Stimulated activated CD8-positive, alpha-beta memory T cell treated with anti-CD3 and anti-CD28 coated beads, Interleukin-4, amount 100 ng/mL, for 24 hours (primary cell): Measurements from ENCODE around the gene SUSD1.

Source experiments
- DNase-seq: peaks from one replicate; pipeline ENCODE4 v3.0.0-alpha.2; 2020; ENCODE audit warnings: low read depth

The SUSD1 gene

DNA sequence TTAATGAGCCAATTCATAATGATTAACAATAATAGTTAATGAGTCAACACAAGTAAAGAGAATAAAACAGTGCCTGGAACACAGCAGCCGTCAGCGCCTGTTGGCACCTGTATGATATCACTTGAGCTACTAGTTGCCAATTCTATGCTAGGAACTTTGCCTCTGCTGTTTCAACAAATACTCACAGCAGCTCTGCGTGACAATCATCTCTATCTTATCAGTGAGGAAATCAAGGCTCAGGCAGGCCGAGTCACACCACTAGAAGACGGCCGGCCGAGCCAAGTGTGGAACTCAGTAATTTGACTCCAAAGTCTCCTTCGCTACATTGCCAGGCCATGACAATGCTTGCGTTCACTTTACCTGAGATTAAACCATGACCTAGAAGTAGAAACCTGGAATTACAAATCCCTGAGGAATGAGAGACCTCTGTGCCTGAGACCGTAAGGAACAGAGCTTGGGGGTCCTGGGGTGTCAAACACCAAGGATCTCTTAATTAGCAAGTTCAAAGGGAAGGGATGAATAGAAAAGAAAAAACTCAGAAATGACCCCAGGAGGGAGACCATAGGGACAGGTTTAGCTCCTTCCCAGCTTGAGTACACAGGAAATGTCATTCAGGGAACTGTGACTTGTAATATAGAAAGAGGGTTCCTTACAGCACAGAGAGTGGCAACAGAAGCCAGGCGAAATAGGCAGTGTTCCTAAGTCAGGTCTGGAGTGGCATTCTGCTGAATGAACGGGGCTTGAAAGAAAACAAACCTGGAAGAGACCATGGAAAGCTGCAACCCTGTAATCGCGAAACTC is 109.1 kb downstream of the SUSD1 start:
- DNase-seq, result no peak

DNA sequence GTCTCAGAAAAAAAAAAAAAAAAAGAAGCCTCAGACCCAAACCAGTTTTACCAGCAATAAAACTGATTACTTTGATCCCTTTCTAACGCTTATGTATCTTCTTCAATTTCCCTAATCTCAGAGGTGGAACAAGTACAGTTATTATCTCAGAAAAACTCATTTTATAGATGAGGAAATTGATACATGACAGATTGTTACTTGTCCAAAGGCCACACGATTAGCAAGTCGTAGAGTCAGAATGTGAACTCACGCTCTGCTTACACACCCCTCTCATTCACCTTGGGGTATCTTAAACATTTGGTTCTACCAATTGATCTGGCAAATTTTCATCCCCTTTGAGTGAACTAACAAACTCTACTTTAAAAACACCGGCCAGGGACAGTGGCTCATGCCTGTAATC is 110.2 kb downstream of the SUSD1 start:
- no peak for DNase-seq

DNA sequence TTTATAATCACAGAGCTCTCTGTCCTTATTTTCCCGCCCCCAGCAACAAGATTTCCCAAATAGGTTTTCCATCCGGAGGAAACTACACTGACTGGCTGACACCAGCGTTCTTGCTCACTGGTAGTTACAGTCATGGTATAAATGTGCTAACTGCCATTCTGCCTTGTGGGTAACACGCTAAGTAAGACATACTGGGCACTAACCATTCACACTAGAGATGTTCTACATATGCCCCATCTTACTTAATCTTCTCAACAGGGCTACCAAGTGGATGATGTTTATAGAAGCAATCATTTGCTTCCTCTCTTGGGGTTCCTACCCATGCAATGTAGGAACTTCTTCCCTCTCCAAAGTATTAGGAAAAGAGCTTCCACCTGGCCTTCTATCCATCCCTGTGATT is 111.5 kb downstream of the SUSD1 start:
- DNase-seq, result no peak

DNA sequence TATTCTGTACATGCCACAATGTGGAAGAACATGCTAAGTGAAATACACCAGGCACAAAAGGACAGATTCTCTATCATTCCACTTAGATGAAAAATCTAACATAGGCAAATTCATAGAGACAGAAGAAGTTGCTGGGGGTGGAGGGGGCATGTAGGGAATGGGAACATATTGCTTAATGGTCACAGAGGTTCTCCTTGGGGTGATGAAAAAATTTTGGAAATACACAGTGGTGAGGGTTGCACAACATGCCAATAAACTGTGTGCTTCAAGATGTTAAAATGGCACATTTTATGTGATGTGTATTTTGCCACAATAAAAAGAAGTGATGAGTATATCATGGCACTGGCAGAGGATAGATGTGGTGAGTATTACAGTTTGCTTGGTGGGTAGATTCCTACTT is 111.9 kb downstream of the SUSD1 start:
- no peak for DNase-seq

DNA sequence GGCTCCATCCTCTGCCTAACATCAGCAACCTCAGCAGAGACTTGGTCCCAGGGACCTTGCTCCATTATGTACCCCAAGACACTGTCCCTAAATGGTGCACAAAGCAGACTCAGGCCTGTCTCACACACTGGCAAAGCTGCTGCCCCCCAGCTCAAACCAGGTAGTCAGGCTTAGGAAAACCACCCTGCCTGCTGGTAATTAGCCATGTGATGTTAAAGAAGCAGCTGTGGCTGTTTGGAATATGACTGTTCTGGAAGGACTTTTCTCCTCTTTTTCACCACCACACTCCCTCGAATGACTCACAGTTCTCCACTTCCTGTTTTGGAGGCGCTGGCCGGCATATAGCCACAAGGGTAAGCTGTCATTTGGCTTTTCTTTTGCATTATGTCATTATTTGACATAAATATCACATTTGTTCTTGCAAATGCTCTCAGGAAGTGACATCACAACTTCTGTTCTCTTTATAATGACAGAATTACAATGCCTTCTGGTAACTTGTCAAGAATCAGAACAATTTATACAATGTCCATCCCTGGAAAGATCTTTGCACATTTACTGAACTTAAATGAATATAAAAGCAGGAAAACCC is 113.9 kb downstream of the SUSD1 start:
- DNase-seq, result peak; percentile 12

DNA sequence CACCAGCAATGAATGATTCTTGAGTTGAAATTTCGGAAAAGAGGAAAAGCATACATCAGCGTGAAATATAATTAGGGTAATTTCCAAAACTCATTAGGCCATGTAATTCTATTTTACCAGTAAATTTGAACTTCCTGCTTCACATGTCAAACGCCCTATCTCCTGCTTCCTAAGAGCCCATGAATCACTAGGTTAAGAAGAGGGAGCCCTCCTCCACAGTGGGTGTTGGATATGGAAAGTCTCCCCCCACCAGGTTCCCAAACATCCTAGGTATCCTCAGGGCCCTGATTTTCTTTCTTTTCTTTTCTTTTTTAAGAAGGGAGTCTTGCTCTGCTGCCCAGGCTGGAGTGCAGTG is 115.2 kb downstream of the SUSD1 start:
- no peak for DNase-seq

DNA sequence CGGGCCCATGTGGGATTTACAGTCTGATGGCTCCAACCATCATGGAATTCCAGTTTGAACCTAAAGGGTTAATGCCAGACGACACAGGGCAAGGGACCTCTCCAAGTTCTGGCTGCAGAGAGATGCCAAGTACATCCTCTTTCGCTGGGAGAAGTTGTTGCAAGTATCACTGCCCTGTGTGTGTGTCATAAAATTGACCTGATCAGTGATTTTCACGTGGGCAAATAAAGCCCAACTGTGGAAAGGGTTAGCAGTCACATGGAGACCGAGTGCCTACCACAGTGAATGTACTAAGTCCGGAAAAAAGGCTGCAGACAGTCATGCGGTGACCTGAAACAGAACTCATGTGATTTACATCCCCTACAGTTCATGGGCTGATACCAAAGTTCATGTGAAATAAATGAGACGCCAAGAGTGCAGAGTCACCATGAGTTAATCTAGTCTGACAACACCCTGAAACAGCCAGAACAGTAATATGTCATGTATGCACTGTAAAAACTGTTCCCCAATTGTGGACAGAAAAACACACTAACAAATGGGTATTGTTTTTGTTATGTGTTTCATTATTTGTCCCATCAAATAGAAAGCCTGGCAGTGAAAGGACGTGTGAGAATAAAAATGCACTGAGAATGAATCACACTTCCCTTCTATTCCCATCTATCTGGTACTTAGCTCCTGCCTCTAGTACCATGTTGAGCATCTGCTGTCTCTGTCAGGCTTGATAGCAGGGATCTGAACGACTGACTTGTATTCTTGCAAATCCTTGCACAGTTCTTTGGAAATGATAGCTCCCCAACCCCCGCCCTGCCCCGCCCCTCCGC is 115.7 kb downstream of the SUSD1 start:
- DNase-seq, result no peak

DNA sequence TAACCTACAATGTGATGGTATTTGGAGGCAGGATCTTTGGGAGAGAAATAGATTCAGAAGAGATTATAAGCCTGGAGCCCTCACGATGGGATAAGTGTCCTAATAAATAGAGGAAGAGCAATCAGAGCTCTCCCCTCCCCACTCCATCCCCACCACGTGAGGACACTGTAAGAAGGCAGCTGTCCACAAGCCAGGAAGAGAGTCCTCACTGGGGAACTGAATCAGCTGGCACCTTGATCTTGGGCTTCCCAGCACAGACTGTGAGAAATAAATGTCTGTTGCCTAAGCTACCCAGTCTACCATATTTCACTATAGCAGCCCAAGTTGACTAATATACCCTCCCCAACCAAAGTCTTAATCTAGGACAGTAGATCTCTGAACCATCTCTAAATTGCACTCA is 118.1 kb downstream of the SUSD1 start:
- no peak for DNase-seq

DNA sequence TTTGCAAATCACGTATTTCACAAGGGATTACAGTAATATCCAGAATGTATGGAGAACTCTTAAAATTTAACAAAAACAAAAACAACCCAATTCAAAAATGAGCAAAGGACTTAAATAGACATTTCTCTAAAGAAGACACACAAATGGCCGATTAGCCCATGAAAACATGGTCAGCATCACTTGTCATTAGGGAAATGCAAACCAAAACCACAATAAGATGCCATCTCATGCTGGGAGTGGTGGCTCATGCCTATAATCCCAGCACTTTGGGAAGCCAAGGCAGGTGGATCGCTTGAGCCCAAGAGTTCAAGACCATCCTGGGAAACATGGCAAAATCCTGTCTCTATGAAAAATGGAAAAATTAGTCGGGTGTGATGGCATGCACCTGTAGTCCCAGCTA is 120.2 kb downstream of the SUSD1 start:
- DNase-seq, result no peak

DNA sequence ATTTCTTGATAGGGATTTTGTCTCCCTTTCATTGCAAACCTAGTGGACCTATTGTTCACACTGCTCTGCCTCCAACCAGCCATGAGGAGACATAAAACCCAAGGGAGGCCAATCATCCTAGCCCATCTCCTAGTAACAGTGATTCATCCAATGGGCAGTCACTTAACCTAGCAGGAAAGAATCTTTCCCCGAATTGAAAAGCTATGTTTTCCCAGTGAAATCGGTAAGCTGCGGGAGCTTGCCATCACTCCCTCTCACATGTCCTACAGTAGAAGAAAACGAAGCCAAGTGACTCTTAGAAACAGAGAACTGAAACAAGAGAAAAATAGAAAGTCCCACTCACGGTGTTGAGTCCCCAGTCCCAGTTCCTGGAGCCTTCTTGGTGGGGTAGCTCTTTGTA is 123.3 kb downstream of the SUSD1 start:
- no peak for DNase-seq

DNA sequence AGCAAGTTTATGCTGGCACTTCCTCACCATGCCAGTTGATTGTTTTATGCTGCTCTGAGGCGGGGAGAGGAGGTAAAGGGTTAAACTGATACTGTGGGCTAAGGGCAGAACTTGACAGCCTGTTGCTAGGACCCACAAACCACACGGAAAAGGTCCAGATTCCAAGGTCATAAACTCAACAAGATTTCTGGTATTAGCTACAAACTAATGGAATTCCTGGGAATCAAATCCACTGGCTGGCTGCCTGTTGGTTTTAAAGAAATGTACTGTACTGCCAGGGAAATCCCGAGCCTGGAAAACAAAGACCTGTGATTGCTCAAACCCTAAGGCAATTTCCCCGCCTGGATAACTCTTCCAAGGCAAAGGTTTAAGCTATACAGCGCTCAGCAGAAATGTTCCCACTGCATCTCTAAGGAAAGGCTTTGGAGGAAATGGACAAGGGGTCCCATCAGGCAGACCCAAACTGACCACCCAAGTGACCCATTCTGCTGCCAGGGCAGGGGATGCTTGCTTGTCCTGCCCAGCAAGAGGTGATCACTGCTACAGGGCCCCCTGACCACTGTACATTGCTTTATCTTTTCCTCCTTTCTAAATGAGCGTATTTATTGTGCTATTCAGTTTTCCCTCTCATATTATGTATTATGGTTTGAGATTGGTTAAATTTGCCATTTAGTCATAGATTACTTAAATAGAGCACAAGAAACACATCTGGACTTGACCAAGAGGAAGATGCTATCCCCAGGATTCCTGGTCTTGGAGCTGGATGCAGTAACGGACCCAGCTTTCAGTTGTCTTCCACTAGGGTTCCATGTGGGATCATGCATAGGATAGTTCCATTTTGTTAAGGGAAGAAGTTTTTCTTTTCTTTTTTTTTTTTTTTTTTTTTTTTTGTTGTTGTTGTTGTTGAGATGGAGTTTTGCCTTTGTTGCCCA is 124.3 kb downstream of the SUSD1 start:
- no peak for DNase-seq

DNA sequence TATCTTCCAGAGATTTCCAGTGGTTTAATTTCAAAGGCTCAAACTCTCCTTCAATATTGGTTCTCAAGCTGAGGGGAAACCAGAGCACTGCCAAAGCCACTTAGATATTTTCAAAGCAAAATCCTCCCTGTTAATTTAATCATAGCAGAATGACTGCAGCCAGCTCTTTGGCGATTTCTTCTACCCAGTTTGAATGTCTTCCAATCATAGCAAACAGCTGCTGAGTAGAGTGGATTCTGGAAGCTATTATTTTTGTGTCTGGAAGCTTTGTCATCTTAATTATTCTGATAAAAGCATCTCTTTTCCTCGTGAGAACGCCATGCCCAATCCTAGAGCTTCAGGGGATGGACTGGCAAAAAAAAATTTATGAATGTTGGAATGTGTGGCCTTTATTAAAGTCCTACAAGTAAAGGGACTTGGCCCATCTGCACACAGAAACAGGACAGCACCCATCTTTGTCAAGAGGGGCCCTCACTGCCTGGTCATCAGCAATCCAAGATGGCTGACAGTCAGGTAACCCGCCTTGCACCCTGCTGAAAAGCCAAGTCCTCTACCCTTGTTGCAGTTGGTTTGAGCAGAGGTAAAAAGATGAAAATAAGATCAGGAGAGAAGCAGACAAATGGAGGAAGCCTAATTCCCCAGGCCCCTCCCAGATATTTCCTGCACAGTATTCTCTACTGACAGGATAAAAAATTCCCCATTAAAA is 125.1 kb downstream of the SUSD1 start:
- DNase-seq, result no peak

DNA sequence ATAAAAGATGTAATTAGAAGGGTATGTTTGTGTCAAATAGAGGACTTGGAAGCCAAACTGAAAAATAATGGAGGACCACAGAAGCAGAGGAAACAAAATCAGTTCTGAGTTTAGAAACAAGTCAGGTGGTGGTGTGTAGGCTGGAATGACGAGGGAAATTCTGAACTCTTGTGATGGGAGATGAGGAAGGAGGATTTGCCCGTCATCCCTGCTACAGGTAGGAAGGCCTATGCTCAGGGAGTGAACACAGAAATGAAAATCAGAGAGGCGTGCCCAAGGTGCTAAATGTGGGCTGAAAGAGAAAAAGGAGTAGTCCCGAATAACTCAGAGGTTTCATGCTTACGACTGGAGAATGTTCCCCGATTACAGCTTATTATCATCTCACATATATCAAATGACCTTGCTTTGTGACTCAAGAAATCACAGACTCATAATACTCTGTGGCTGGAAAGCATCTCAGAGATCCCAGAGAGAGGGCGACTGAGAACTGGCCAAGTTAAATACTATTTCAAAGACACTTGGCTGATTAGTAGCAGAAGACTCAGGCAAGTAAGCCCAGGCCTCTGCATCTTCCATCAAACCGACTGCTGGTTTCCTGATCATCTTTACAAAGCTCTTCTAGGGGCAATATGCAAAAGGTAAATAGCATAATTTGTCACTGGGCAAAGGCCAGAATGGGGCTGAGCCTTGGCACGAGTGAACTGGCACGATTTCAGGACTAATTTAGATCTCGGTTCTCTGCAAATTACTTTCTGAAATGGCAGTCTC is 126.0 kb downstream of the SUSD1 start:
- DNase-seq, result no peak

DNA sequence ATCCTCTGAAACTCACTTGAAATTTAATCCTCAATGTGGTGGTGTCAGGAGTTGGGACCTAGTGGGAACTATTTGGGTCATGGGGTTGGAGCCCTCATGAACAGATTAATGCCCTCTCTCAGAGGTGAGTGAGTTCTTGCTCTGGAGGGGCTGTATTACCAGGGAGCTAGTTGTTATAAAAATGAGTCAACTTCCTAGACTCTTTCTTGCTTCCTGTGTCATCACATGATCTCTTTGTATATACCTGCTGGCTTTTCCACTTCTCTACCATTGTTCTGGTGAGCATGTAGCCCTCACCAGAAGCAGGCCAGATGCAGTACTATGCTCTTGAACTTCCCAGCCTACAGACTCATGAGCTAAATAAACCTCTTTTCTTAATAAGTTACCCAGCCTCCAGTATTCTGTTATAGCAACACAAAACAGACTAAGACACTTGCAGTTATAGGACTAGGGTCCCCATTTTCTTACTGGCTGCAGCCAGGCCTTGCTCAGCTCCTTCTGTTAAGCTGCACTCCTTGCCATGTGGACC is 127.5 kb downstream of the SUSD1 start:
- no peak for DNase-seq

DNA sequence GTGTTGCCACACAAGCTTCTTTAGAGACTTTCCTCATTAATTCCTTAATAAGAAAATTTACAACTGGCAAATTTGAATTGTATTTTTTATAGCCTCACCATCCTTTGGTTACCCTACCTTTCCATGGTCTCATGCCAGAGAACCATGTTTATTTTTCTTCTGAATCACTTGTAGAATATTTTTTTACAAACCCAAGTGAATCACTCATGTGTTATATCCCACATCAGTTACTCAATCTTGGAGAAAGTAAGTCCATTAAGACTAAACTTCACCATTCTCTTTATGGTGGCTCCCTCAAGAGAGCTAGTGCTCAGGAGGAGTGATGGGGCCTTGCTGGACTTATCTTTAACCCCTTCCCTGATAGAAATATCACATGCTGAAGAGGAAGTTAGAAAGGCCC is 128.9 kb downstream of the SUSD1 start:
- no peak for DNase-seq

DNA sequence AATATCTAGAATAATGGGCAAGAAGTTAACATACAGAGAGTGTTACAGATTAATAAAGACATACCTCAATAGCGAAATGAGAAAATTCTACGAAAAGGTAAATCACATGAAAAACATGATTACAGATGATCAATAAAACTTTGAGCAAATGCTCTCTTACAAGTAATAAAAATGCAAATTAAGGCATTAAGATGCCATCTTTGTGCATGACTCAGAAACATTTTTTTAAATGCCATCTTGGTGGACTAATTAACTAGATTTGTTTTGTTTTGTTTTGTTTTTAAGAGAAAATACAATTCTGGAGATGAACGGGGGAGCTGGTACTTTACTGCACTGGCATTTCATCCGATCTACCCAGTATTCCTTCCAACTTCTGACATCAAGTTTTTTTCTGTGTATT is 130.2 kb downstream of the SUSD1 start:
- DNase-seq, result no peak

DNA sequence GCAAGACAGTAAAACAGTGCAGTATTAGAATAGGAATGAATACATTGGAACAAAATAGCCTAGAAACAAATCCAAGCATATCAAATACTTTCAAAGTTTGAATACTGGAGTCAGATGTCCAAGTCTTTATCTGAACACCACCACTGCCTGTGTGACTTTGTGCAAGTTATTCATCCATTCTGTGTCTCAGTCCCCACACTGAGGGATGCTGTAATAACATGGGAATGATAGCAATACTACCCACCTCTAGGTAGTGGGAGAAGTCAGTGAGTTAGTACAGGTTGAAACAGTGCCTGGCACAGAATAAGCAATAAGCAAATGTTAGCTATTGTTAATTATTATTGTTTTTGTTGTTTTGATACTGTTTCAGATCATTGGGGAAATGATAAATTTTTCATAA is 130.9 kb downstream of the SUSD1 start:
- no peak for DNase-seq

DNA sequence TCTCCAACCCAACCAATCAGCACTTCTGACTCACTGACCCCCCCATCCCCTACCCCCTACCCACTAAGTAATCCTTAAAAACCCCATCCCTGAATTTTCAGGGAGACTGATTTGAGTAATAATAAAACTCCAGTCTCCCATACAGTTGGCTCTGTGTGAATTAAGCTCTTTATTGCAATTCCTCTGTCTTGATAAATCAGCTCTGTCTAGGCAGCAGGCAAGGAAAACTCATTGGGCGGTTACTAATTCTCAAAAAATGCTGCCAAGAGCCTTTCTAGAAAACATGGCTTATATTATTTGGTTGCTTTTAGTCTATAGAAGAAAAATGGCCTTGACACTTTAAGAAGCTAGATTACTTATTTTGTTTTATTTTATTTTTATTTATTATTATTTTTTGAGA is 131.7 kb downstream of the SUSD1 start:
- no peak for DNase-seq

DNA sequence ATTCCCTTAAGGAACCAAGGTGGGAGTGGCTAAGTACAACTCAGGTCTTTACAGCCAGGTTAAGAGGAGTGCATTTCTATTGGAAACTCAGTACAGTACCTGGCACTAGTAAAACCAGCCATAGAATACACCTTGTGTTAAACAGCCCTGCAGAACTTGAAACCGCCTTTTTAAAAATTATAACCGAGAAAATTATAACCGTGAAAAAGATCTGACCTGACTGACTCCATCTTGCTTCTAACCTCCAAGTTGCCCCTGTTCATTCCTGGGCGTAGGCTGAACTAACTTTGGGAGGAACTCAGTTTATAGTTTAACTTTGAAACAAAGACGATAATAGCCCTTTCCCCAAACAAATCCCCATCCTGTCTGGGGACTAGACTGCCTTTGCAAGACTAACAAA is 132.3 kb downstream of the SUSD1 start:
- DNase-seq, result no peak

DNA sequence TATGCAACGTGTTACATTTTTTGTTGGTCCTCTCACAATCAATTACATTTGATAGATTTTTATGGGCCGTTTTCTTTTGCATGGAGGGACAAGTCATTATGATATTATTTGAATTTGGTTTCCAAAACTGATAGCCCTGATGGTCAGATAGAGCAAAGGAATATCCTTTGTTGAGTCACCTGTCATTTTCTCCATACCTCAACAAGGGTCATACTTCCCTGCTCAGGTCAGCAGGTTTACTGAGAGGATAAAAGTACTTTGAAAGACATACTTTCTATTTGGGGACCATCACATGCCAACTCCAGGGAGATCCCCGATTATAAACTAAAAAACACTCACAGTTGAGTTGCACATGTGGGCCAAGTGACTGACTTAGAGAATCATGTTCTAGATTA is 132.9 kb downstream of the SUSD1 start:
- DNase-seq, result no peak
